Breast epithelium (tissue), 4 donors: ENCODE results near the gene ZNF629. TPM values are rescaled to one million over a fixed set of nuclear protein-coding genes. Genes with fewer than 3 reads are reported as not detected.

Experiments used
- DNase-seq, 2 donors: peaks; one replicate each; pipeline ENCODE4 v3.0.0-alpha.2; 2019; ENCODE audit warnings: low spot score in 2 of 2
- H3K27ac ChIP-seq, 2 donors: fragments of 200-600 bp; sonication (generic) in 1 of 2; one replicate each; pipeline ENCODE4 v1.5.1; 2016 to 2019; ENCODE audit warnings: mild to moderate bottlenecking in 1 of 2
- H3K27me3 ChIP-seq, 2 donors: fragments of 200-600 bp; sonication (generic) in 1 of 2; one replicate each; pipeline versions ENCODE4 v1.5.1 to v1.6.0; 2017 to 2019; ENCODE audit warnings: control low read depth in 1 of 2, mild to moderate bottlenecking in 1 of 2
- H3K36me3 ChIP-seq: fragments of 200-600 bp; one replicate; pipeline ENCODE4 v1.5.1; 2019
- H3K4me1 ChIP-seq, 2 donors: fragments of 200-600 bp; sonication (generic); one replicate each; pipeline ENCODE4 v1.5.1; 2016 to 2019; ENCODE audit warnings: control low read depth in 1 of 2
- H3K4me3 ChIP-seq, 3 donors: fragments of 200-600 bp; sonication (generic); 1 replicate in 2 of 3; 2 replicates in 1 of 3; pipeline ENCODE4 v1.5.1; 2016 to 2019; ENCODE audit warnings: mild to moderate bottlenecking in 3 of 3, moderate library complexity in 2 of 3
- H3K9me3 ChIP-seq, 2 donors: fragments of 200-600 bp; sonication (generic) in 1 of 2; one replicate each; pipeline ENCODE4 v1.5.1; 2016 to 2019; ENCODE audit warnings: control low read depth in 1 of 2
- POLR2A ChIP-seq: fragments of 450-650 bp; IDR thresholded peaks from one replicate; pipeline ENCODE4 v1.6.1; 2016; ENCODE audit warnings: antibody characterized with exemption, mild to moderate bottlenecking, moderate library complexity
- POLR2AphosphoS5 ChIP-seq, 3 donors: sonication (generic); formaldehyde crosslinking; IDR thresholded peaks; one replicate each; pipeline ENCODE4 v1.6.1; 2017; ENCODE audit warnings: antibody characterized with exemption in 3 of 3
- intact Hi-C: fragments of 100-400 bp; cut with DNase I; formaldehyde crosslinking; loops from one replicate; pipeline ENCODE4 v1.15.1; 2023; ENCODE audit warnings: low total_unique reads
- total RNA-seq, 3 donors: library from RNA; depleted of rRNA; stranded (reverse); fragments of >200 nt; gene quantifications; one replicate each; pipeline ENCODE4 v1.1.0, GENCODE V29; 2016
- TF ChIP-seq, protein P1 (sequence below), 3 donors: fragments of 450-650 bp; IDR thresholded peaks; one replicate each; pipeline ENCODE4 v1.5.1; 2016 to 2017; ENCODE audit warnings: antibody characterized with exemption in 3 of 3, mild to moderate bottlenecking in 3 of 3, moderate library complexity in 3 of 3

The ZNF629 gene
- total RNA-seq, 3 donors from 2014 or later, result 9.4 to 16.2 (median 10.5) TPM

DNA sequence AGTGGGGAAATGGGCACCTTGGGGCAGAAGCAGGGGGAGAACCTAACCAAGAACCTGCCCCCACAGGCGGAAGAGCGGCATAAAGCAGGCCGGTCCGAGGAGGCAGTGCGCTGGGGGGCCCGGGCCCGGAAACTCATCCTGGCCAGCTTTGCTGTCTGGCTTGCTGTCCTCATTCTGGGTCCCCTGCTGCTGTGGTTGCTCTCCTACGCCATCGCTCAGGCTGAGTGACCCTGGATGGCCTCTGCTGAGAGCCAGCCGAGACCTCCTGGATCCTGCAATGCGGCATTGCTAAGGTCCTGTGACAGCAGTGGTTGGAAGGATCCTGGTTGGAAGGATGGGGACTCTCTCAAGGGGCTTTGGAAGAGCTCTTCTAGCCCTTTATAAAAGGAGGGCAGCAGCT lies 43.3 kb downstream of the ZNF629 start:
- TF ChIP-seq, protein P1, sequence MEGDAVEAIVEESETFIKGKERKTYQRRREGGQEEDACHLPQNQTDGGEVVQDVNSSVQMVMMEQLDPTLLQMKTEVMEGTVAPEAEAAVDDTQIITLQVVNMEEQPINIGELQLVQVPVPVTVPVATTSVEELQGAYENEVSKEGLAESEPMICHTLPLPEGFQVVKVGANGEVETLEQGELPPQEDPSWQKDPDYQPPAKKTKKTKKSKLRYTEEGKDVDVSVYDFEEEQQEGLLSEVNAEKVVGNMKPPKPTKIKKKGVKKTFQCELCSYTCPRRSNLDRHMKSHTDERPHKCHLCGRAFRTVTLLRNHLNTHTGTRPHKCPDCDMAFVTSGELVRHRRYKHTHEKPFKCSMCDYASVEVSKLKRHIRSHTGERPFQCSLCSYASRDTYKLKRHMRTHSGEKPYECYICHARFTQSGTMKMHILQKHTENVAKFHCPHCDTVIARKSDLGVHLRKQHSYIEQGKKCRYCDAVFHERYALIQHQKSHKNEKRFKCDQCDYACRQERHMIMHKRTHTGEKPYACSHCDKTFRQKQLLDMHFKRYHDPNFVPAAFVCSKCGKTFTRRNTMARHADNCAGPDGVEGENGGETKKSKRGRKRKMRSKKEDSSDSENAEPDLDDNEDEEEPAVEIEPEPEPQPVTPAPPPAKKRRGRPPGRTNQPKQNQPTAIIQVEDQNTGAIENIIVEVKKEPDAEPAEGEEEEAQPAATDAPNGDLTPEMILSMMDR (IDR thresholded peaks at IDR 0.05), result no peak
- no peak for TF ChIP-seq POLR2AphosphoS5 (IDR thresholded peaks at IDR 0.05)
- TF ChIP-seq POLR2A, result no peak
- Histone ChIP-seq H3K9me3 (no peaks in the 10 kb centered on the region), H3K36me3 (no peaks in the 10 kb centered on the region), H3K27ac (peak overlapping the region; percentile 82 to 93), H3K4me3 (no peak overlapping the region), H3K4me1 (peaks cover 12 to 20% of the 10 kb centered on the region in 2 donors), H3K27me3 (no peaks in the 10 kb centered on the region)
- intact Hi-C loops, result no loop called here
- no peak for DNase-seq

DNA sequence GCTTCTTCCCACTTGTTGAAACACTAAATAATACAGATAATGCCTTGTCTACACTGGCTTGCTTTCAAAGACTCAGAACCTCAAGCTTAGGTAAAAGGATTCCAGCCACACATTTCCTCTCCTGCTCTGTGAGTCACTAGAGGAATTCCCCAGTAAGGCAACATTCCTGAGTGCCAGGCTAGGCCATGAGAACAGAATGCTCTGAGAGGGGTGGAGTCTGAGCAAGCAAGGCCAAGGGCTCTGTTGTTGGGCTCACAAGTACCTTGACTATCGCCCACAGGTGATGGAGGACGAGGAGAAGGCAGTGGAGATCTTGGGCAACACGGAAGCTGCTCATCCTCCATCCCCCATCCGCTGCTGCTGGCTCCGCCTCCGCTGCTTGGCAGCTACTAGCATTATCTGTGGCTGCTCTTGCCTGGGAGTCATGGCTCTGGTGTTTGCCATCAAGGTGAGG lies 45.5 kb downstream of the ZNF629 start:
- Histone ChIP-seq H3K27ac (peak overlapping the region; percentile 93 to 99), H3K4me1 (peaks cover 7 to 20% of the 10 kb centered on the region in 2 donors), H3K27me3 (no peaks in the 10 kb centered on the region), H3K36me3 (peaks cover 15% of the 10 kb centered on the region), H3K4me3 (peak overlapping the region; percentile 17 to 57 (median 34)), H3K9me3 (no peaks in the 10 kb centered on the region)
- DNase-seq, result peak; percentile 82 to 97
- TF ChIP-seq, protein P1 (IDR thresholded peaks at IDR 0.05), result no peak
- TF ChIP-seq POLR2AphosphoS5 (IDR thresholded peaks at IDR 0.05), result peak; percentile 33 to 79 (median 78)
- intact Hi-C loops, result no loop called here

DNA sequence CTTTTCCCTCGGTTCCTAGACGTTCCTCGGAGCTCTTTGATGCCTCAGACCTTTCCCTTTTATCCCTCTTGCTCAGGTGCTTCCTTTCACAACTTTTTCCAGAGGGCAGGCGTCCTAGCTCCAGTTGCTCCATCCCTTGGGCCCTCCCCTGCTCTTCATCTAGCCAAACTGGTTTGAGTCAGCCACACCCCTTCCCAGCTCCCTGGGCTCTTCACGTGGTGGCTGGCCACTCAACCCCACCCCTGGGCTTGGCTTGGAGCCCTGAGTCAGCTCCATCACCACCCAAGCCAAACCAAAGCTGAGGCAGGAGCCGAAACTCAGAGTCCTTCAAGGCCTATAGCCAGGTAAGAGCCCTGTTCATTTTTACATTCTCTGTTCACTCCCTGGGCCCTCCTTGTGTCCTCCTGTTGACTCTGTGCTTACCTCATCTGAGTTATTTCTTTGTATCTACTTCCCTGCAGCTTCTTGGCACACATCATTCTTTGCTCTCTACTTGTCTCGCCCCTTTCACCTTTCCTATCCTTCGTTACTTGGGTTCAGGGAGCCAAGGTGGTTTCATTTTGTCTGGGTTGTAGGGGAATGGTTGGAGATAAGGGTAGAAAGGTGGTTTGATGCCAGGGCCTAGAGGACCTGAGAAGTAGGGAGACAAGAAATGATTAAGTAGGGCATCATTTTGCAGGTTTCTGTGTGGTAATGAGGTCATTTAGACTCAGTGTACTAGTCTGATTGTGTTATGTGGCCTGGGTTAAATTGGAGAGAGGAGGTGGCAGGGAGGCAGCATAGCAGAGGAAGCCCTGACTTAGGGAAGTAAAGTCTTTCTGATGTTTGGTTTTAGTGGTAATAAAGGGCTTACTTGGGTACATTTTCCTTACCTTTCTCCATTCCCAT lies 46.4 kb downstream of the ZNF629 start:
- H3K27me3 ChIP-seq, result no peaks in the 10 kb centered on the region
- intact Hi-C loops, result no loop called here
- H3K36me3 ChIP-seq, result peaks cover 15% of the 10 kb centered on the region
- H3K4me1 ChIP-seq, result peaks cover 7 to 20% of the 10 kb centered on the region in 2 donors
- peak overlapping the region; percentile 93 to 99 for H3K27ac ChIP-seq
- no peaks in the 10 kb centered on the region for H3K9me3 ChIP-seq
- DNase-seq, result peak; percentile 94 to 96
- H3K4me3 ChIP-seq, result peak overlapping the region; percentile 17 to 57 (median 34)
- TF ChIP-seq, protein P1 (IDR thresholded peaks at IDR 0.05), result no peak
- TF ChIP-seq POLR2A (peak; percentile 8), POLR2AphosphoS5 (IDR thresholded peaks at IDR 0.05) (peak; percentile 48 to 80 (median 72))

DNA sequence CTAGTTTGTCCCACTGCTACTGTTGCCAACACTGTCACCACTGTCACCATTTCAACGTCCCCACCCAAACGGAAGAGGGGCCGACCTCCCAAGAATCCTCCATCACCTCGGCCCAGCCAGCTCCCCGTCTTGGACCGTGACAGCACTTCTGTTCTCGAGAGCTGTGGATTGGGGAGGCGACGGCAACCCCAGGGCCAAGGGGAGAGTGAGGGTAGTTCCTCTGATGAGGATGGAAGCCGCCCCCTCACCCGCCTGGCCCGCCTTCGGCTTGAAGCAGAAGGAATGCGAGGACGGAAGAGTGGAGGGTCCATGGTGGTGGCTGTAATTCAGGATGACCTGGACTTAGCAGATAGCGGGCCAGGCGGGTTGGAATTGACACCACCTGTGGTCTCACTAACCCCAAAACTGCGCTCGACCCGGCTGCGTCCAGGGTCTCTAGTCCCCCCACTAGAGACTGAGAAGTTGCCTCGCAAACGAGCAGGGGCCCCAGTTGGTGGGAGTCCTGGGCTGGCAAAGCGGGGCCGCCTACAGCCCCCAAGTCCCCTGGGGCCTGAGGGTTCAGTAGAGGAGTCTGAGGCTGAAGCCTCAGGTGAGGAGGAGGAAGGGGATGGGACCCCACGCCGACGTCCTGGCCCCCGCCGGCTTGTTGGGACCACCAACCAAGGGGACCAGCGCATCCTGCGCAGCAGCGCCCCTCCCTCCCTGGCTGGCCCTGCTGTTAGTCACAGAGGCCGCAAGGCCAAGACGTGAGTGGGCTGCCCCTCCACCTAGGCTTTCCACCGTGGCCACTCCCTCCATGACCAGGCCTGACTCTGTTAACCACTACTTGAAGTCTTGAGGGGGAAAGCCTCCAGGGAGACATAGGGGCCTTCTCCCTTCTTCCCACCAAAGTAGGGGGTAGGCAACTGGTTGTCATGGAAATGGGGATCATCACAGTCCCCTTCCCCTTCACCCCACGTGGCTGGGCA lies 47.7 kb downstream of the ZNF629 start:
- intact Hi-C loops, result no loop called here
- H3K36me3 ChIP-seq, result peaks cover 15% of the 10 kb centered on the region

More for the DNA sequence above, 47.7 kb downstream of the ZNF629 start:
- TF ChIP-seq POLR2A, result no peak
- no peak for TF ChIP-seq POLR2AphosphoS5 (IDR thresholded peaks at IDR 0.05)
- TF ChIP-seq, protein P1 (IDR thresholded peaks at IDR 0.05), result no peak
- H3K4me1 ChIP-seq, result peaks cover 7 to 20% of the 10 kb centered on the region in 2 donors
- H3K4me3 ChIP-seq, result no peak overlapping the region
- no peaks in the 10 kb centered on the region for H3K9me3 ChIP-seq
- no peak for DNase-seq
- no peaks in the 10 kb centered on the region for H3K27me3 ChIP-seq
- peak overlapping the region; percentile 93 to 99 for H3K27ac ChIP-seq
